ENCODE measurements around the gene PBLD. TPM values are rescaled to one million over a fixed set of nuclear protein-coding genes. Genes with fewer than 3 reads are reported as not detected.

The PBLD gene
- total RNA-seq, 1 experiment from 2014 or later = 3.5 TPM

DNA sequence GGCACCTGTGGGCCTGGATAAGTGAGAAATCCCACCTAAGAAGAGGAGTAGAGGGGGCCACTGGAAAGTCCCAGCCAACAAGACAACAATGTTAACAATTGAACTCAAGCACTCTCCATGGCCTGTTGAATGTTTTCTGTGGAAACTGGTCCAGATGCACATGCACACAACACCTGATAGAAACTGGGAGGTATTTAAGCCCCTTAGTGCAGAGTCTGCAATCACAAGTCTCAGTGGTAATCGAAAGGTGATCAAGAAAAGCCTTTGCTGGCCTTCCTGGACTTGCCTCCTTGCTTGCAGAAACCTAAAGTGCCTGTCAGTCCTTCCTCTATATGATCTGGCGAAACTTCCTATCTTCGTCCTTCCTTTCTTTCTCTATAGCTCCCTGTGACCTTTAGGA is 31.4 kb downstream of the PBLD start:
- H3K9me3 Mint-ChIP-seq = no peaks in the 10 kb centered on the region
- Histone ChIP-seq H2BK15ac (ENCODE audit: low read depth, low read length) (no peak overlapping the region), H3K9me3 (ENCODE audit: control insufficient read depth, low read depth, low read length) (no peaks in the 10 kb centered on the region), H3T11ph (ENCODE audit: low read length) (no peak overlapping the region), H3K14ac (ENCODE audit: insufficient read depth, low read length) (no peak overlapping the region), H3K79me1 (ENCODE audit: insufficient read depth, low read depth, low read length, poor library complexity, severe bottlenecking) (no peaks in the 10 kb centered on the region), H2BK12ac (ENCODE audit: insufficient read length, low read depth, low read length) (no peak overlapping the region), H3K56ac (ENCODE audit: insufficient read length, low read depth, low read length) (no peak overlapping the region), H3K18ac (ENCODE audit: insufficient read length, low read depth, low read length) (no peak overlapping the region), H2BK20ac (ENCODE audit: low read depth, low read length, poor library complexity, severe bottlenecking) (no peak overlapping the region), H2BK120ac (ENCODE audit: low read depth, low read length, poor library complexity, severe bottlenecking) (peak overlapping the region; percentile 36), H3K27ac (ENCODE audit: insufficient read length, low read depth, low read length) (no peak overlapping the region), H4K91ac (ENCODE audit: insufficient read length, low read depth, low read length) (no peak overlapping the region), H3K9ac (ENCODE audit: extremely low read depth, insufficient read length, low read length) (no peak overlapping the region), H4K5ac (ENCODE audit: insufficient read length, low read depth, low read length) (no peak overlapping the region), H3K23me2 (ENCODE audit: insufficient read length, low read depth, low read length, poor library complexity, severe bottlenecking) (no peaks in the 10 kb centered on the region), H4K20me1 (ENCODE audit: control insufficient read depth, insufficient read depth, insufficient read length) (no peaks in the 10 kb centered on the region), H3K27me3 (ENCODE audit: insufficient read depth, low read length) (no peaks in the 10 kb centered on the region), H4K8ac (replicated peaks; ENCODE audit: insufficient read length, low read depth, low read length) (no peak overlapping the region), H2AK5ac (ENCODE audit: insufficient read length, low read length) (no peak overlapping the region), H3K79me2 (ENCODE audit: insufficient read depth, low read length) (no peaks in the 10 kb centered on the region), H3K4me2 (ENCODE audit: insufficient read depth, insufficient read length, low read length) (no peak overlapping the region), H3K4me1 (ENCODE audit: insufficient read depth, low read length) (no peaks in the 10 kb centered on the region), H2BK5ac (ENCODE audit: insufficient read length, low read length) (no peak overlapping the region), H3K4ac (ENCODE audit: low read depth, low read length) (no peak overlapping the region), H3K23ac (ENCODE audit: insufficient read length, low read depth, low read length) (no peak overlapping the region), H2AFZ (ENCODE audit: low read length) (no peak overlapping the region)
- no CpG with 5 or more reads among the region's 3 CpGs for WGBS (ENCODE audit: extremely low coverage, insufficient read length, low lambda C conversion rate)
- no peaks in the 10 kb centered on the region for H3K27me3 Mint-ChIP-seq (ENCODE audit: low read depth)
- no peak overlapping the region for H3K4me3 Mint-ChIP-seq
- no peak overlapping the region for H3K27ac Mint-ChIP-seq
- TF ChIP-seq CTCF (conservative IDR thresholded peaks at IDR 0.05) = no peak
- no peaks in the 10 kb centered on the region for H3K36me3 Mint-ChIP-seq (ENCODE audit: insufficient read depth in 1 of 3, low read depth in 3 of 3)
- H3K4me1 Mint-ChIP-seq = peaks cover 8 to 13% of the 10 kb centered on the region in 2 experiments
- DNase-seq = no peak
